ENCODE measurements around the gene CTBP2.
A peak's percentile ranks its signal among the peaks of the same experiment; 100 is the strongest.

CTBP2 gene

DNA sequence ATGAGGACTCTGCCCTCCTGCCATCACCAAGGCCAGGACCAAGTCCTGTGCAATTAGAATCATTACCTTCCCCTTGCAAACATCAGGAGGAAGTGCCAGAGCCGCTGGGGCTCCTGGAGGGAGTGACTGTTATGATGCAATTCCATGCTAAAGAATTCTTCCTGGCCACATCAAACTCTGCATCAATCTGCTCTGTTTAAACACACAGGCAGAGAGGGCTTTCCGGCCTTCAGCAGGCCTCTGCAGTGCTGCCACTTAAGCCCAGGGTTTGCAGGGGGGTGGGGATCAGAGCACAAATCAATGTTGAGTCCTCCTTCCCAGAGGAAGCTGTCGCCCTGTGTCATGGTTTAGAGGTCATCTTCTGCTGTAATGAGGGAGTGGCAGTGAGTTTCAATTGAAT lies 58.1 kb downstream of the CTBP2 start:
- DNase-seq = no peak

DNA sequence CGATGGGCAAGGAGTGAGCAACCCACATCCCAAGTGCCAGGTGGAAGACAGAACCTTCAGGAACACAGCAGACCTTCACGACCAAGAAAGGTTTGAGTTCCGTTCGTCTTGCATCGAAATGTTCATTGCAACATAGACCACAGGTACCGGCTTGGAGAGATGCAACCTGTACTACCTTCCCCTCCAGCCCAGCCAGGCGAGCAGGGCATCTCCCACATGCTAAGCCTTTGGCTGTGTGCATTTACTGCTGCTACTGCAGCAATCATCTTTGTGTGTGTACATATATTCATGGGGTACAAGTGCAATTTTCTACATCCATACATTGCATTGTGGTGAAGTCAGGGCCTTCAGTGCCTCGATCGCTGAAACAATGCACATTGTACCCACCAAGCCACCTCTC lies 58.8 kb downstream of the CTBP2 start:
- no peak for DNase-seq

DNA sequence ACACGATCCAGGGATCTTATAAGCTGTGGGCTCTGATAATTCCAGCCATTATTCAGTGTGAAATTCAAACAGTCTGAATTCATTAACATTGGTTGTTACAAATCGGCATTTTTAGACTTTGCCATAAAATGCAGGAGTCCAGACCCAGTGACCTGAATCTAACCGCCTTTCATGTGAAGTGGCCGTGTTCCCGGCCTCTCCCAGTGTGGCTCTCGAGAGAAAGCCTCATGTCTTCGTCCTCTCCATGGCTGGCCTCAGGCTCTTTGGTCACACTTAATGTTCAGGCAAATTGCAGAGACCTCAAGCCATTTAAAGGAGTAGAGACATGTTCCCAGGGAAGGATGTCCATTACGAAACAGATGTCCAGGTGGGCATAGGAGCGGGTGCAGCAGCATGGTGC lies 59.3 kb downstream of the CTBP2 start:
- DNase-seq = no peak

DNA sequence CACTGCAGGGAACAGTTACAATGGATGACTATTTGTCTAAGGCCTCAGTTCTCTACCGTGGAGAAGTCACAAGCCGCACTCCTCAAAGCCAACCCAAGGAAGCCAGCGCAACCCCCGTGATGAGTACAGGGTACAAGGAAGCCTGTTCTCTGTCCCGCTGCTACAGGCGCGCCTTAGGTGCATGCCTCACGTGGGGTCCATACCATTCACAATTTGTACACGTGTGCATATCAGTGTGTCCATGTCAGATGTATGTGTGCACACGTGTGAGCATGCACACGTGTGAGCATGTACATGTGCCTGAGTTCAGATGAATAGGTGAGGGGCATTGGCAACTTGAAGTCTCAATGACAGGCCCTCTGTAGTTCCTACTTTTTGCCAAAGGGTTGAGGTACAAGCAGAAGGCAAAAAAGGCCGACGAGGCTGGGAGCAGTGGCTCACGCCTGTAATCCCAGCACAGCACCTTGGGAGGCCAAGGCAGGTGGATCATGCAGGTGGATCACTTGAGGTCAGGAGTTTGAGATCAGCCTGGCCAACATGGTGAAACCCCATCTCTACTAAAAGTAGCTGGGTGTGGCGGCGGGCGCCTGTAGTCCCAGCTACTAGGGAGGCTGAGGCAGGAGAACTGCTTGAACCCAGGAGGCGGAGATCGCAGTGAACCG lies 62.8 kb downstream of the CTBP2 start:
- no peak for DNase-seq

DNA sequence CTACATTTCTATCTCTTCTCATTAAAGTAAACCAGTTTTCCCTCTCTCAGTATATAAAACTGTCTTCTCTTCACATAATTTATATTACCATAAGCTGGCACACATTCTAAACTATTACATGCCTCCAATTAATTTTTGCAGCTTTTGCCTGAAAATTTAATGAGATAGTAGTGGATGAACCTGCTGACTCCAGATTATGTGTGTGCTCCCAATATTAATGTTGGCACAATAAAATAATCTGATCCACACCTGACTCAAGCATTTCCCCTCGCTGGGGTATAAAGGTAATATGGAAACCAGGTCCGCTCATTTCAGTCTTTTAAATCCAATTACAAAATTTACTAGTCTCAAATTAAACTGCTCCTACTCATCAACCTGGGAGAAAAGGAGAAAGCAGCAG lies 63.4 kb downstream of the CTBP2 start:
- no peak for DNase-seq

DNA sequence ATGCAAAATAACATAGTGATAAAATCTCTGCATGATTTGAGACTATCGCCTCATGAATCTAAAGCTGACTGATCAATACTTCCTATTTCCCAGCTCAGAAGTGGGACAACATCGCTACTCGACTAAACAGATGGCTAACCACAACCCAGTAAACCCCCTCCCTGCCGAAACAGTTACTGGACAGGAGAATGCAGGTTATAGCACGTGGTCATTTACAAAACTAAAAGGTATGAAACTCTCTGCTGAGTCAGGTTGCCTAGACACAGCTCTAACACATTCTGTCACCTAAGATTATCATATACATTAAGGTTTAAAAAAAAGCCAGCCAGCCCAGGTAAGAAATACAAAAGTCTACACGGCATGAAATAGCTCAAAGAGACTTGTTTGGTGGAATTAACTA lies 64.0 kb downstream of the CTBP2 start:
- no peak for DNase-seq

DNA sequence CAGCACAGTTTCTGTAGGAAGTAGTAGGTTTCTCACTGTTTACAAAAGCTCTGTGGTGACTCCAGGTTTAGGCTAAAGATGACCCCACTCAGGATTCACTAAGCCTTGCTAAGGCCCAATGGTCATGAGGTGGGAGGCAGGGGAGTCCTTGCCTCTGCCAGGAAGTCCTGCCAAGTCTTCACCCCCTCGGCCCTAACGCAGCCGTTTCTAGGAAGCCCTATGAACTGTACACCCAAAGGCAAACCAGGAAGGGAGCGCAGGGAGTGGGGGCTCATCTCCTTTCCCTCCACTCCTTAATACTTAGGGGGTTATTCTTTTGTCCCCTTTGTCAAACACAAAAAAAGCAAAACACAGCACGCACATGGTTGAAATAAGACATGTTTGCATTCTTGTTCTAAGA lies 64.6 kb downstream of the CTBP2 start:
- no peak for DNase-seq

DNA sequence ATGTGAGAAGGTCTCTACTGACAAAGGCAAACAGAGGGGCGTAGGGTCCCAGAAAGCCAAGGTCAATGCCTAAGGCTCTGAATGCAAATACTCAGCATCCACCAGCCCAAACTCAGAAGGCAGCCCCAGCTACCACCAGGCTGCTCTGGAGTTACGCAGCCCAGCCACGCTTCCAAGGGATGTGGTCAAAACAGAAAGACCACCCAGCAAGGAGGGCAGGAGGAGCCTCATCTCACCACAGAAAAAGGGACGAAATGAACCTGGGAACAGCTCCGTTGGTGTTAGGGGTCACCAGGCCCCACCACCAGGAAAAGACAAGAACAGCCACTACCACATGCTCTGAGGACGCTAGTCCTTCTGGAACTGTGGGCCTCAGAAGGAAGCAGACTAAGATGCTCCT lies 65.1 kb downstream of the CTBP2 start:
- DNase-seq = no peak

DNA sequence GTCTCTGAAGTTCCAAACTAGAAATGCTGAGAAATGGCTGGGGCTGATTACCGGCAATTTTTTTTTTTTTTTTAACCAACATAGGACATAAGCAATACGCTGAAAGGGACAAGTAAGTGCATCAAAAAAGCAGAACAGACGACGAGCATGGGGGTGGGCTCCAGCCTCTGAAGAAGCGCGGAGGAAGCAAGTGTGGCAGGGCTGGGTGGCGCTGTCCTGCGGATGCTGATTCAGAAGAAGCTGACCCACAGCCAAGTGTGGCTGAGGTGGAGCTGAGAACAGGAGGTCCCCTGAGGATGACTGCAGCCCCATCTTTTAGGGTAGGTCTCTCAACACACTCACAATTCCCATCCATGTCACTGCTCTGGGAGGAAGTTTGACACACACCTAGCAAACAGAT lies 65.6 kb downstream of the CTBP2 start:
- no peak for DNase-seq

DNA sequence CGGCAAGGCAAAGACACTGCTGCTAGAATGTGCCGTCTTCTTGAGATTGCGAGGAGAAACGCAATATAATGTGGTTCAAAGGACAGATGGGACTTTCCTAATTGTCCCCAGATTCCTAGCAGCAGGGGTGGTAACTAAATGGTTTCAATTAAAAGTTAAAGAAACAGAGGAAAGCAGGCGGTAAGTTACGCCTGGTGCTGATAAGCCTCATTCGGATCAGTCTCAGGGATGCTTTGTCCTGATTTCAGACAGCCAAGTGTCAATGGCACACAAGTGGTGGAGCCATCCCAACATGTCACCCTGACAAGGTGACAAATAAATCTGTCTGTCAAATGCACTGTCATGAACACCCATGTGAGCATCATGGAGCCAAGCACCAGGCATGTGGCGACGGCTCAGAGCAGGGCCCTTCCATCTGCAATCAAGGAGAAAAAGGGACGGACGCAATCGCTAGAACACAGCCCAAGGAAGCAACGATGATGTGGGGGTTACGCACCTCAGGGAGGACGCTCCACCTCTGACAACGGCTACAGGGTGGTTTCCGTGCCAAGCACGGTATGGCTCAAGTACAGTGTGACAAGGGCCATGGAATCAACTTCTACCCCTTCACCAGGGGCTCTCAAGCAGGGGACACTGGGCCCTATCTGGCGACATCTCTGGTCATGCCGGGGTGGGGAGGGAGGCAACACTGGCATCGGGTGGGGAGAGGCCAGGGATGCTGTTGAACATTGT lies 66.2 kb downstream of the CTBP2 start:
- no peak for DNase-seq

DNA sequence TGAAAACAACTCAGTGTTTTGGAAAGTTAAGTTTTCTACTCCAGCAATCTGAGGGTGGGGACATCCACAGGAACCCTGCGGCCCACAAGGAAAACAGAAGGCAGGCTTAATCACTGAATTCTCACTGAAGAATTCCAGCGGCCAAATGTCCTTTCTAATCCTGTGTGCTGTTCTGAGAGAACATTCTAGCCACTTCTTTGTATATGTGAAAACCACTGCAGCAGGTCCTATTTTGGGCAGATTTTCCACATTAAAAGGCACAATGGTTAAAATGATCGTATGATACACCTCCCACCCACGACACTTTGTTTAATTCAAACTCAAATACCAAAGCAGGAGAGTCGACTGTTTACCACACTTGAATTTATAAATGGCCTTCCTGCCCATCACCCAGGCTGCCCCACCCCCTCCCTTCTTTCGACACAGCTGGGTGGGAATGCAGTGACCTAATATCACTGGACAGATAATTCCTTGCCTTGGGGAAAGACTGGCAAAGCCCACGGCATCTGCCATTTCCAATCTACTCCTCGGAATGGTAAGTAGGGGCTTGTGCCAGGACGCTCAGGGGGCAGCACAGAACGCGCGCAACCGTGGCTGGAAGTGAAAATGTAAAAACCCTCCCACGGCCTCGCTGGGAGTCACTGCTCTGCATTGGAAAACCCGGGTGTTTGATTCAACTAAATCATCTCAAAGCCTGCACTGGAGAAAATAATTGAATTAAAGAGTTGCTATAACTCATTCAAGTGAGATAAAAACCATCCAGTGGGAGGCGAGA lies 67.0 kb downstream of the CTBP2 start:
- peak; percentile 36 for DNase-seq

DNA sequence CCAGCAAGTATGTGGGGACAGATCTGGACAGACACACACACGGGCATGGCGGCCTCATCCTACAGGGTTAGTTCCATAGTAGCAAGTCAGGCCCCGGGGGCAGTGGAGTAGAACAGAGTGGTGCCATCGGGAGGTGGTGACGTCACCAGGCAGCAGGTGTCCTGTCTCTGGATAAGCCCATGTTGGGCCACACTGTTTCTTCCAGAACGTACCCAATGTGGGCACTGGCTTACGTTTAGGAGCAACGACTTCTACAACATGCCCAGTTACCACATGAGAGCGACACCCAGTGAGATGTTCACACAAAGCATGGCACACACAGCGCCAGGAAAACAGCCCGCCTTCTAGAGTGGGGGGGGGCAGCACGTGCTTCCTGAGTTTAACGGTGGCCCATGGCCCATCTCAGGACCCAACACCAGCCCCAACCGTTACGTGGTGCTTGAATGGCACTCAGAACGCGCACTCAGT lies 67.8 kb downstream of the CTBP2 start:
- DNase-seq = no peak

DNA sequence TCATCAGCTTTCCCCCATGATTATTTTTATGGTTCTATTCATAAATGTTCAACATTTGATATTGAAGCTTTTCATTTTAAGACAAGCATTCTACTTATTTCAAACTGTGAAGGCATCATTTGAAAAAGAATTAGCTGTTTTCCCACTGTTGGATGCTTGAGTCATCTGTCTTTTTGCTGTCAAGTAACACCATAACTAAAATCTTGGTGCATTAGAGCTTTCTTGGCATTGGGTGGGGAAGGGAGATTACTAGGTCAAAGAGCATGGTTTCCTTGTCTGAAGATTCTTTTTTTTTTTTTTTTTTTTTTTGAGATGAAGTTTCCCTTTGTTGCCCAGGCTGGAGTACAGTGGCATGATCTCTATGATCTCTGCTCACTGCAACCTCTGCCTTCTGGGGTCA lies 68.5 kb downstream of the CTBP2 start:
- DNase-seq = no peak

DNA sequence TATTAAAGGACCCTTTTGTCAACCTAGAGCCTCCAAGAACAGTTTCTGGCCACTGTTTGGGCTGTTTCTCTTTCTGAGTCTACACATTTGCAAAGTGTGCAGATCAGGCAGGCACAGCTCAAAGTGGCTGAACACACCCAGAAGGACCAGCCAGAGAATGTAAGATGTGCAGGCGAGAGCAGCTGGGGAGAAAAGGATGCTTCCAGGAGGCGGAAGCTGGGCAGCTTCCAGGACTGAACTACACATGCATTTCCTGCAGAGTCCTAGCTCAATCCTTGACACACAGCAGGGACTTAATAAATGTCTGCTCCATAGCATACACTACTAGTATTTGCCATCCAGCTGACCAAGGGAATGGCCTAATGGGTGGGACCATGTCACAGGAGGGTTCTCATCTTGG lies 70.9 kb downstream of the CTBP2 start:
- no peak for DNase-seq

DNA sequence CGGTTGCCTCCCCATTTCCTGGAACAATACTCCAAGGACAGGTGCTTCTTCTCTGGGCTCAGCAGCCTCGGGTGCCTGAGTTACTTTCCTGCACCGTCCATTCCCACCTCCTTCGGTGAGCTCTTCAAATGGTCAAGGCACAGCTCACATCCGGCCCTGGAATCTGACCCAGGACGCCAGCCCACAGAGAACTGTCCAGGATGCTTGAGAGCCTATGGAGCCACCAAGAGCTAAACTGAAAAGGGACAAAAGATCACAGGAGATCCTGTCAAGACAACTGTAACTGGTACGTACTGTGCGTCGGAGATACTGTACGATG lies 72.5 kb downstream of the CTBP2 start:
- DNase-seq = no peak

DNA sequence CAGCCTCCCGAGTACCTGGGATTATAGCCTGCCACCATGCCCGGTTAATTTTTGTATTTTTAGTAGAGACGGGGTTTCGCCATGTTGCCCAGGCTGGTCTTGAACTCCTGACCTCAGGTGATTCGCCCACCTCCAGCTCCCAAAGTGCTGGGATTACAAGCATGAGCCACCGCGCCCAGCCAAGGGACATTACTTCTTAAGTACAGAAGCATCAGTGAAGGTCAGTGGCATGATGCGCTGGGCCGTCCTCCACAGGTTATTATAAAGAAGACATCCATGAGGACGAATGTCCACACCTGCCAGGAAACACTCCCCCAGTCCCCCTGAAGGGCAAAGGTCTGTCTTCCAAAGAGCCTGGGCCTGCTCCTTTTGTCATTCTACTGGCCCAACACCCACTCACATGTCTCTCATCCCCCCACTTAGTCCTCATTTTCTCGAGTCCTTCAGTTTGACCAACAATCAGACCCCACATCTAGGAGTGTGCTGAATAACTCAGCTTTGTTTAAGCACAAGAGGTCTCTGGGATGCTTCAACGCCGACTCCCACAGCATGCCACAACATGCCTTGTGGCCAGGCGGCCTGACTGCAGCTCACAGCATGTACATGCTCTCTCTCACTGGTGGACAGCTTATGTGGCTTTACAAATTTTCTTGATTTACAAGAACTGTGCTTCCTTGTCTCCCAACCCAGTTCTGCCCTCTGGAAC lies 73.0 kb downstream of the CTBP2 start:
- no peak for DNase-seq

DNA sequence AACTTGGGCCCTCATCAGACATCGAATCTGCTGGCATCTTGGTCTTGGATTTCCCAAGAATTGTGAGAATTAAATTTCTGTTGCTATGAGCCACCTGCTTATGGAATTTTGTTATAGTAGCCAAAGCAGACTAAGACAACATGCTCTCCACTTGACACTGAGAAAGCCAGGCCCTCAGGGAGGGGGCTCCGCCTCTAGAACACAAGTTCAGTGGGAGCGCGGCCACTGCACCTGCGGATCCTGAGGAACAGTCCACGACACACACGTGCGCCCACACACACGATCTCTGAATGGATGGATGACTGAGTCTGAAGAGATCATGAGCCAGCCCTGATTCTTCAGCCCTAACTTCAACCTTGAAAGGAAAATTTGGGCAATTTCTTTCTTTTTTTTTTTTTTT lies 73.7 kb downstream of the CTBP2 start:
- no peak for DNase-seq

DNA sequence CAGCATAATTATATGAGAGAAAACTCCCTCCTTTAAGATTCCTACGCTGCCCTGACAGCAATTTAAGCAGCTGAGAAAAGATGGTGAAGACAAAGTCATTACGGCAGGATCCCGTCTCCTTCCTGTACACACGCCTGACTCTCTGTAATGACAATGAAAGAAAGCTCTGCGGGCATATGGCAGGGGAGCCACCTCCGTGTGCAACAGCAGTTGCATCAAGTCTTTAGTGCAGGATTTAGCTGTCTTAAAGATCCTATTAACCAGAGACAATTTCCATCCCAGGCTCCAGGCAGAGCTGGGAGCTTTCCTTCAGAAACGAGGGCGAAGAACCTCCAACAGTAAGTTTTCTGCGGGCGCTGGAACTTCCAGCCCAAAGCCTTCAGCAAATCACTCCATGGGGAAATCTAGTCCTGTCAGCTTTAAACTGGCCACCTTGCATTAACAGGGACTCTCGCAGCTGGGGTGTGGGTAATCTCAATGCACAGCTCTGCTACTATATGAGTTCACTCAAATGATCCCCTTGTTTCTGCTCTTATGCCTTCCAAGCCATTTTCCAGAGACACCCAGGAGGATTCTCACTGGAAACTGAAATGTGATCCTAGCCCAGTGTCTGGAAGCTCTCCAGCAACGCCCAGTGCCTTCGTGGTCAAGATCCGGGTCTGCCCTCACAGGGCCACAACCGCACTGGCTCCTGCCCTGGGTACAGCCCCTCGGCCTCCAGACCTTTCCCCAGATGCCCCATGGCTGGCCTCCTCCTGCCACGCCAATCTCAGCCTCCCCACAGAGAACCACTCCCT lies 74.9 kb downstream of the CTBP2 start:
- DNase-seq = no peak

DNA sequence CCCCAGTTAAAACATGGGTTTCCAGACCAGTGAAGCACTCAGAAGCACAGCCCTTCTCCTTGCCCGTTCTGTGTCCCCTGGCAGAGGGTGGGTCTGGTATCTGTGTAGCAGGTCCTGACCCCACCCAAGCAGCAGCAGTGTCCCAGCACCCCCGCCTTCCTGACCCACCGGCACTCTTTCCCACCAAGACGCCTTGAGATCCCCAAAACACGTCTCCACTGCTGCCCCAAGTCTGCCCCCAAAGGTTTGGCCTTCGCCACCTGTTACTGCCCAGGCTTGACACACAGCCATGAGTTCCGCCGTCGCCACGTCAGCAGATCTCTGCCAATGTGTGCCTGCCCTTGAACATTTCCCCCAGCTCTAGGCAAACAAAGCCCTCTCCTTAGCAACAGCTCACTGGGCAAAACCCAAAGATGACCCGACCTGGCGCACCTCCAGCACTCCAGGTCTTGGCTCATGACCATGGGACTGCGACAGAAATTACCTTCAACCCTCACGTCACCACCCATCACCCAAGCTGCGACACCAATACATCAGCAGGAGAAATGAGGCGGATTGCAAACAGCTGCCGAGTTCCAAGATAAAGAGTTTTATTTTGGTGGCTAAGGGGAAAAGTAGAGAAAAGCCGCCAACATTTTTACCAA lies 75.6 kb downstream of the CTBP2 start:
- DNase-seq = no peak

DNA sequence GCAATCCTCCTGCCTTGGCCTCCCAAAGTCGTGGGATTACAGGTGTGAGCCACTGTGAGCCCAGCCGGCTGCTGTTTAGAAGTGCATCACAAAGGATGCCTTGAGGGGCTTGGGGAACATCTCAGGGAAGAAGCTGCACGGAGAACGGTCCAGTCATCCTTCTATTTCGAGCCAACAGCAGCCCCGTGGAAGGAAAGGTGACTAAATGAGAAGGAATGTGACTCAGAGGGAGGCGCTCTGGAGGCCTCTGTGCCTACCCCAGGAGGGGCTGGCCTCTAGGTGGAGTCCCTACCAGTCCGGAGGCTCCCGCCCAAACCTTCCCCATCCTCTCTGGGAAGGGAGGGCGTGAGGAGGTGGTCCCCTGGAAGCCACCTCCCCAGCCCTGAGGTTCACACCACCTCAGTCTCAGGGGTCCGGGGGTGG lies 76.2 kb downstream of the CTBP2 start:
- DNase-seq = peak; percentile 80

DNA sequence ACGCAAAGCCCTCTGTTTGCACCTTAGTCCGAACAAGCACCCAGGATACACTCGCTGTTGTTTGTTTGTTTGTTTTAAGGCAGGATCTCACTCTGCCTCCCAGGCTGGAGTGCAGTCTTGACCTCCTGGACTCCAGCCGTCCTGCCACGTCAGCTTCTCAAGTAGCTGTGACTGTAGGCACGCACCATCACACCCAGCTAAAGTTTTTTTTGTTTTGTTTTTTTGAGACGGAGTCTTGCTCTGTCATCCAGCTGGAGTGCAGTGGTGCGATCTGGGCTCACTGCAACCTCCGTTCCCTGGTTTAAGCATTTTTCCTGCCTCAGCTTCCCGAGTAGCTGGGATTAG lies 76.8 kb downstream of the CTBP2 start:
- no peak for DNase-seq

DNA sequence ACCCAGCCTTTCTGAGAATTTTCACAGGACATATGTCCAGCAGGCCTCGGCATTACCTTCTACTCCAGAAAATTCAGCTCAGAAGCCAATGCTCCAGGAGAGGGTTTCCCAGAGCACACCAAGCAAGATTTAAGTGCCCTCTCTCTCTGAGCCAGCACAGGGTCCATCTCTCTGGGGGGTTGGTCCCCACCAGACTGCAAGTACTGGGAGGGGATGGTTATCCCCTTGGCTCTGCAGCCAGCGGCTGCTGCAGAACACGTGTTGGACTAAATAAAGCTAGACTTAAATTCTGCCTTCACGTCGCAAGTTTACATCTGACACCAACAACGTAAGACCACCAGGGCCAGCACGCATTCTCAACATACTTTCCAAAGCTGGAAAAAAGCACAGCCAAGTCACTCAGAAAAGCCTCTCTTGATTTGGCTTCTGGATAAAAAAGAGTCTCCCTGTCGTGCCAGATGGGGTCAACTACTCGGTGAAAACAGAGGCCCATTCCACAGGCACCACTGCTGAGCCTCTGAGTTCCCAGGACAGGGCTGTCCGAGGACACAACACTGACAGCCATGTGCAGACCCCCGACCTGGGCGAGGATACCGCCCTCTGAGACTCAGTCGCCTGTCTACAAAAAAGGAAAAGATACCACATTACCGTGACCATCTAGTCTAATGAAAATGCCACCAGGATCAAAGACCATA lies 77.3 kb downstream of the CTBP2 start:
- no peak for DNase-seq
